Fibroblast of skin of right quadriceps (primary cell): ENCODE data around the gene TBRG1.

Experiments
- DNase-seq: peaks from one replicate; pipeline ENCODE4 v3.0.0-alpha.2; 2013

The TBRG1 gene

GRCh38 chr11:124618863-124619262 lies 3.8 kb upstream of the TBRG1 start:
- no peak for DNase-seq

- peak; percentile 15 for DNase-seq
These were observed 1.3 kb downstream of the TBRG1 start for GRCh38 chr11:124623861-124624525.

- DNase-seq = no peak
These were observed 3.0 kb downstream of the TBRG1 start for GRCh38 chr11:124625504-124626168.

- no peak for DNase-seq
These were observed 4.9 kb downstream of the TBRG1 start for GRCh38 chr11:124627546-124627945.

- no peak for DNase-seq
These were observed 7.3 kb downstream of the TBRG1 start for GRCh38 chr11:124629961-124630360.

- DNase-seq = no peak
These were observed 10.7 kb downstream of the TBRG1 start for GRCh38 chr11:124633355-124633754.

GRCh38 chr11:124635932-124636331 lies 13.3 kb downstream of the TBRG1 start:
- no peak for DNase-seq

GRCh38 chr11:124638500-124638899 lies 15.8 kb downstream of the TBRG1 start:
- DNase-seq = no peak

GRCh38 chr11:124639186-124639585 lies 16.5 kb downstream of the TBRG1 start:
- DNase-seq = no peak

- DNase-seq = no peak
These were observed 18.0 kb downstream of the TBRG1 start for GRCh38 chr11:124640666-124641065.

GRCh38 chr11:124642628-124643027 lies 20.0 kb downstream of the TBRG1 start:
- no peak for DNase-seq

GRCh38 chr11:124643042-124643604 lies 20.5 kb downstream of the TBRG1 start:
- DNase-seq = no peak

- peak; percentile 85 for DNase-seq
These were observed 21.2 kb downstream of the TBRG1 start for GRCh38 chr11:124643605-124644425.

- peak; percentile 73 for DNase-seq
These were observed 22.0 kb downstream of the TBRG1 start for GRCh38 chr11:124644426-124645280.

GRCh38 chr11:124646148-124646547 lies 23.5 kb downstream of the TBRG1 start:
- no peak for DNase-seq

- no peak for DNase-seq
These were observed 25.9 kb downstream of the TBRG1 start for GRCh38 chr11:124648610-124649009.

GRCh38 chr11:124656774-124657630 lies 34.3 kb downstream of the TBRG1 start:
- DNase-seq = peak; percentile 20

GRCh38 chr11:124657904-124658303 lies 35.2 kb downstream of the TBRG1 start:
- DNase-seq = peak; percentile 47

GRCh38 chr11:124658501-124658900 lies 35.8 kb downstream of the TBRG1 start:
- DNase-seq = no peak

- DNase-seq = no peak
These were observed 36.3 kb downstream of the TBRG1 start for GRCh38 chr11:124658986-124659385.

- no peak for DNase-seq
These were observed 38.9 kb downstream of the TBRG1 start for GRCh38 chr11:124661553-124661952.
